GM04503 (cell line): ENCODE measurements around the gene PLAAT4.
"Not testable (repeated sequence)": the region's sequence is repeated elsewhere in the genome, so short reads cannot be mapped to it uniquely, and the experiment has no call there.

Experiments used
- DNase-seq: peaks from one replicate; pipeline ENCODE4 v3.0.0-alpha.2; 2012; ENCODE audit warnings: low read depth

The PLAAT4 gene

DNA sequence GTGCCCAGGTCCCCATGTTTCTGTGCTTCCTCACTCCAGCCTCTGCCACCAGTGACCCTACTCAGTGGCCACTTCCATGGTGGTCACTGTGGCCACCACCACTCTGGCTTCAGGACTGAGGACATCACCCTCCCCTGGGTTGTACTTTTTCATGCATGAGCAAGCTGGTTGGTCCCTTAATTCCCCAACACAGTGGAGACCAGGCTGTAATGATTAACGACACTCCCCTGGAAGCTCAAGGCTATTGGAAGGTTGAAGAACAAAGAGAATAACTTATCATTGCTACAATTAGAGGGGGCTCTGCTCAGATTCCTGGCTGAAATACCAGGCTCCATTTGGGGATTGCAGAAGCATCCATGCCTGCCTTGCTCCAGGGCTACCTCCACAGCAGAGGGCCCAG, 10.5 kb downstream of the PLAAT4 start:
- no peak for DNase-seq

DNA sequence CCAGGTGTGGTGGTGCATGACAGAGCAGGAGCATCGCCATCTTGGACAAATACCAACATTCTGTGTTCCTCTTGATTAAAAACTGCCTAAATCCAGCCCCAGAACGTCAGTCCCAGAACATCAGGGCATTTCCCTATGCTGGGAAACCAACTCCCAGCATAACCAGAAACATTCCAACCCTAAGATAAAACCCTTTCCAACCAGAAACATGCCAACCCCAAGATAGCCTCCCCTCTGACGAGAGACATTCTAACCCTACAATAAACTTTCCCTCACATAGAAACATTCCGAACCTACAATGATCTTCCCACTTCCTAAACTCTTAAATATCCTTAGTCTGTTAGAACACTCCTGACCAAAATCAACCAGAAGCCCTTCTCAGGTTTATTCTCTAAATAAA, 11.6 kb downstream of the PLAAT4 start:
- no peak for DNase-seq

DNA sequence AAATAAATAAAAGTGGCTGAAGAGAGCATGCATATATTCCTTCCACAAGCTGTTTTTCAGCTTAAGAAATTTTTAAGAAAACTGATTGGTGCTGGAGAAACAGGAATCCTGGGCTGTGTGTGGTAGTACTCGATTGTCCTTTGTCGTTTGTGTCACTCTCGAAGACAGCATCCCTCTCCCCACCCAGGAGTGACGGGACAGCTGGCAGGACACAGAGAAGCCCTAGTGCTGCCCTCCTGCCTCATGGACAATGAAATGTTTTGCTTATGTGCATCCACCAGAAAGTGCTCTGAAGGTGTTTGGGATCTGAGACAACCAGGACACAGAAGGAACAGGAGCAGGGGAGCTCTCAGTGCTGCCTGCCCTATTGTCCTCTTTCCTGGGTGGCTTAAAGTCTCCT, 12.8 kb downstream of the PLAAT4 start:
- DNase-seq, result no peak

DNA sequence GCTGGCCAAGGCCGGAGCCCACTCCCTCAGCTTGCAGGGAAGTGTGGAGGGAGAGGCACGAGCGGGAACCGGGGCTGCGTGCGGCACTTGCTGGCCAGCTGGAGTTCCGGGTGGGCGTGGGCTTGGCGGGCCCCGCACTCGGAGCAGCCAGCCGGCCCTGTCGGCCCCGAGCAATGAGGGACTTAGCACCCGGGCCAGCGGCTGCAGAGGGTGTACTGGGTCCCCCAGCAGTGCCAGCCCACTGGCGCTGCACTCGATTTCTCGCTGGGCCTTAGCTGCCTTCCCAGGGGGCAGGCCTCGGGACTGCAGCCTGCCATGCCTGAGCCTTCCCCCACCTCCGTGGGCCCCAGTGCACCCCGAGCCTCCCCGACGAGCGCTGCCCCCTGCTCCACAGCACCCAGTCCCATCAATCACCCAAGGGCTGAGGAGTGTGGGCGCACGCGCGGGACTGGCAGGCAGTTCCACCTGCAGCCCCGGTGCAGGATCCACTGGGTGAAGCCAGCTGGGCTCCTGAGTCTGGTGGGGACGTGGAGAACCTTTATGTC, 13.6 kb downstream of the PLAAT4 start:
- DNase-seq, result not testable (repeated sequence)

DNA sequence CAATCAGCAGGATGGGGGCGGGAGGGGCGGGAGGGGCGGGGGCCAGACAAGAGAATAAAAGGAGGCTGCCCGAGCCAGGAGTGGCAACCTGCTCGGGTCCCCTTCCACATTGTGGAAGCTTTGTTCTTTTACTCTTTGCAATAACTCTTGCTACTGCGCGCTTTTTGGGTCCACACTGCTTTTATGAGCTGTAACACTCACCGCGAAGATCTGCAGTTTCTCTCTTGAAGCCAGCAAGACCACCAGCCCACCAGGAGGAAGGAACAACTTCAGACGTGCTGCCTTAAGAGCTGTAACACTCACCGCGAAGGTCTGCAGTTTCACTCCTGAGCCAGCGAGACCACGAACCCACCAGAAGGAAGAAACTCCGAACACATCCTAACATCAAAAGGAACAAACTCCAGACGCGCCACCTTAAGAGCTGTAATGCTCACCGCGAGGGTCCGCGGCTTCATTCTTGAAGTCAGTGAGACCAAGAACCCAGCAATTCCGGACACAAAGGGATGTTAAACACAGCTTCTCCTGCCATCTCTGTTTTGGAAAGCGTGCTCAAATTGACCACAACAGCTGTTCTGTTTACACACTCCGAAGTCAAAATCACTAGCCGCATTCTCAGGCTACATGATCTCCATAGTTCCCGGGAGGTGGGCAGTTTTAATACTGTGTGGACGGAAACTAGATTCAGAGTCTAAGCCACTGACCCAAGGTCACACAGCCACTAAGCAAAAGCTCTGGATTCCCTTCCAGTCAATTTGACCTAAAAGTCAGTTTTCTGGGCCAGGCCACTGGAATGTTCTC, 14.7 kb downstream of the PLAAT4 start:
- DNase-seq, result no peak

DNA sequence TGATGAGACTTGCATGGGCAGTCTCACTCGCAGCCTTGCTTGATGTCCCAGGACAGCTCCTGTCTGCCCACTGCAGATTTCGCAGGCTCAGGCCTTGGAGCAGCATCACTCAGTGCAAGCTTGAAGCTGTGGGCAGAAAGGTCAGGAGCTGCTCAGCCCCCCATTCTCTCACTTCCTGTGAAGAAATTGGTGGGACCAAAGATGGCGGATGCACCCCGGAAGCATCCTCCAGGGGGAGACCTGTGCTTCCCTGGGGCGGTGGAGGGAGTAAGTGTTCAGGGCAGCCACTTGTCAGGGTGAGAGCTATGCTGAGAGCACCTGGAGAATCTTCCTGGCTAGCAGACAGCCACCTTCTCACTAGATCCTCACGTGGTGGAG, 15.3 kb downstream of the PLAAT4 start:
- no peak for DNase-seq

DNA sequence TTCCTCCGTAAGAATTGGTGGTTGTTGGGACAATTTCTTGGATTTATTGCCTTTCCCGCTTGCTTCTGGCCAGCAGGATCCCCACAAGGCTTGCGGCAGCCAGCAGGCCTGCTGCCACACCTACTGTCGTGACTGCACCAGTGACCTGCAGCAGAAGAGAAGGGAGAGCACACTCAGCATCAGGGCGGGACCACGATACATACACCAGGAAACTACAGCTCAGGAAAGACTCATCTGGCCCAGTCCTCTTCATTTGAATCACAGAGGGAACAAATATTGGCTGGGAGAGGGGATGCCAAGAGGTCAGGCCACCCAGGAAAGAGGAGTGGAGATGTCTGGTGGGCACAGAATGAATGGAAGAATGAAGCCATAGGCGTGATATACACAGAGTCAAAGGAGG, 16.3 kb downstream of the PLAAT4 start:
- no peak for DNase-seq

DNA sequence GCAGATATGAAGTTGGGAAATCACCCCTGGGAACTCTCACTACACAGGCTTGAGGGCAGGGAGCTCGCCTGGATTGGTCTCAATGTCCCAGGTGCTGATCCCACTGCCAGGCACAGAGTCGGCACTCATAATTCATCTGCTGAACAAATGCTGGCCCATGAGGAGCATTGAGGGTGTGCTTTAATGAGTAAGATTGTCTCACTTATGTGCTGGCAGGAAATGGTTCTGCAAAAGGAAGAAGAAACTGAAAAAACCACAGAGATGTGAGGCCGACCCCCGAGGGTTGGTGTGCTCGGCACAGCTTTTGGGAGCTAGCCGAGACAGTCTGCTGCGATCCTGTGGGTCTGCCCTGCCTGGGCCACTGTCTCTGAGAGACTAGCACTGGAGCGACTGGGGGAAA, 17.2 kb downstream of the PLAAT4 start:
- DNase-seq, result no peak

DNA sequence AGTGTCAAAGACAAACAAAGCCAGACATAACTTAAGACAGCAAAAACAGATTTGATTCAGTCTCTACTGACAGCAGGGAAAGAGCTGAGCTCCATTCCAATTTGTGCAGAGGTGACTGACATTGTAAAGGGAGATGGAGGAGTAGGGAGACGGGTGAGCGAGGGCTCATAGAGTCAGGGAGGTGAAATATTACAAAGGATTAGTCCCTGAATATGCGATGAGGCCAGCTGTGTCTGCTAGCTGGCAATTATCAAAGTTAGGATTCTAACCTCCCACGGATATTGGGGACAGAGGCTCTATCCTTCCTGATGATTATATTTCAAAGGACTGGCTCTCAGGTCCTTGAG, 18.2 kb downstream of the PLAAT4 start:
- DNase-seq, result no peak

DNA sequence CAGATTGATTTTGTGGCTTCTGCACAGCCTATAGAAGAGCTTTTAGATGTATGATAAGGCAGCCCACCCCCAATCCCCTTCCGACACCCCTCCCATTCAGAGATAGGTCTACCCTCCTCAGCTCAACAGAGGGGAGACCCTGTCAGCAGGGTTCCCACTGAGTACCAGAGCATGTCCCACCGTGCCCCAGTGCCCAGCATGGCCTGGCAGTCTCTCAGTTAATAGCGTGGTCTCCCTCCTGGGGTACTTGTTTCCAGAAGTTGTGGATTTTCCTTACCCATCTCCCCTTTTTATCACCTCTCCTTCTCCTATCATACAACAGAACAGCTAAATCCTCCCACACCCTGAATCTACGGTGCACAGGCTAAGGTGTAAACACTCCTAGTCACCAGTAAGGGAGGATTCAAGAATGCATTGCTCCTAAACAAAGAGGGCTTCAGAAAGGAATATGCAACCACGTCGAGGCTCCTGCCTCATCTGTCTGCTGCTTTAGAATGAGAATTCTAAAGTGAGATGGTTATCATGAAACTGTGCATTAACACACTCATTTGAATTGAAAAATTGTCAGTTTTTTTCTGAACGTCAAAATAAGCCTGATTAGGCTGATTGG, 19.9 kb downstream of the PLAAT4 start:
- no peak for DNase-seq

DNA sequence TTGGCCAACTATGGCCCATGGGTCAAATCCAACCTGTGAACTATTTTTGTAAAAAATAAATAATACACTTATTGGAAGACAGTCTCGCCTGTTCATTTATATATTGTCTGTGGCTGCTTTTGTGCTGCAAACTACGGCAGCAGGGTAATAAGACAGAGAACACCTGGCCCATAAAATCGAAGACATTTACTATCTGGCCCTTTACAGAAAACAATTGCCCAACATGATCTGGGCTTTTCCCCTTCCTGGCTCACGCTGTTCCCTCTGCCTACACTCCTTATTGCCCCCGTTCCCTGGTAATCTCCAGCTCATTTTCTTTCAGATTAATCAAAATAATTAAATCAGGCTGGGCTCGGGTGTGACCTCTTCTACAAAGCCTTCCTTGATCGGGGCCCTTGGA, 21.0 kb downstream of the PLAAT4 start:
- DNase-seq, result no peak

DNA sequence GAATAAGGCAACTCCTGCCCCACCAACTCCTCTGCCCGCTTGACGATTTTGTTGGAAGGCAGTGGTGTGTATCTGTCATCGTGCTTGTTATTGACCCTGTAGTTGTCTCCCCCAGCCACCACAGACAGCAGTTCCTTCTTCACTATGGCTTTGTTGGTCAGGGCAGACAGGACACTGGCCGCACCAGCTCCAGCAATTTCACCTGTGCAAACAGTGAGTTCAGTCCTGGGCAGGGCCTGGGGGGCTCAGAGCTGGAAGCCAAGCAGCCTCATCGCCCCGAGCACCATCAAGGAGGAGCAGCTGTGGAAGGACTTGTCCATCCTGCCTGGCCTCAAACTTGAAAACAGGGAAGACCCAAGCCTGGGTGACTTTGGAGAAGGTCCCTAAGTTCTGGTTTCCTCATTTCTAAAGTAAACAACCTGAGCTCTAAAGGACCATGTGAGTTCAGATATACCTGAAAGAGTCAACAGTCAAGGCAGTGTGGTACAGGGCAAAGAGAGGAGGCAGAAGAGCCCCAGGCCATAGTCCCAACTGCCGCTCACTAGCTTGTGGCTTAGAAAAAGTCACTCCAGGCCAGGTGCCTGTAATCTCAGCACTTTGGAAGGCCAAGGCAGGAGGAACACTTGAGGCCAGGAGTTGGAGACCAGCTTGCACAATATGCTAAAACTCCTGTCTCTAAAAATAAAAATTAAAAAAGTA, 22.0 kb downstream of the PLAAT4 start:
- no peak for DNase-seq

DNA sequence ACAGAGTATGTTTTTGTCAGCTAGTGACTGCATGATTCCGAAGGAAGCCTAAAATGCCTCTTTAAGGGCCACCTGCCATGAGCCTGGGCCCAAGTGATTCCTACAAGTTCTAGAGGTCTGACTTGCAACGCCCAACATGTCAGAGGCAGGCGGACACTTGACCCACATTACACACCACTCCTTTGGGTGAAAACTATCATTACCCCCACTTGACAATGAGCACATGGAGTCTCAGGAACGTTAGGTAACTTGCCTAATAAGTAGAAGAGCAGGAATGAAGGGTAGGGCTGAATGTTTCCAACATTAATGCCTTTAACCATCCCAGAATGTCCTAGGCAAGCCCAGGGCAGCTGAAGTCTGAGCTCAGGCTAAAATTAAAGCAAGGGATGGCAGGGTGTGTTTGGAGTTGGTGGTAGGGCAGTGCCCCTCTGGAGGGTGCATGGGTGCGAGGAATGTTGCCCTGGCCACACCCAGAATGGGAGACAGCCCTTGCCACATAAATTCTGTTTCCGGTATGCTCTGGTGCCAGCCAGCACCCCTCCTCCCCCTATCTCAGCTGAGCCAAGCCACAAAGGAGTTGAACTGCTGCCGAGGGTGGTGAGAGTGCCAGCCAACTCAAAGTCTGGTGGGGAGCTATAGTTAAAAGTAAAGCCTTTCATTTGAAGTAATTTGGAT, 24.0 kb downstream of the PLAAT4 start:
- DNase-seq, result no peak

DNA sequence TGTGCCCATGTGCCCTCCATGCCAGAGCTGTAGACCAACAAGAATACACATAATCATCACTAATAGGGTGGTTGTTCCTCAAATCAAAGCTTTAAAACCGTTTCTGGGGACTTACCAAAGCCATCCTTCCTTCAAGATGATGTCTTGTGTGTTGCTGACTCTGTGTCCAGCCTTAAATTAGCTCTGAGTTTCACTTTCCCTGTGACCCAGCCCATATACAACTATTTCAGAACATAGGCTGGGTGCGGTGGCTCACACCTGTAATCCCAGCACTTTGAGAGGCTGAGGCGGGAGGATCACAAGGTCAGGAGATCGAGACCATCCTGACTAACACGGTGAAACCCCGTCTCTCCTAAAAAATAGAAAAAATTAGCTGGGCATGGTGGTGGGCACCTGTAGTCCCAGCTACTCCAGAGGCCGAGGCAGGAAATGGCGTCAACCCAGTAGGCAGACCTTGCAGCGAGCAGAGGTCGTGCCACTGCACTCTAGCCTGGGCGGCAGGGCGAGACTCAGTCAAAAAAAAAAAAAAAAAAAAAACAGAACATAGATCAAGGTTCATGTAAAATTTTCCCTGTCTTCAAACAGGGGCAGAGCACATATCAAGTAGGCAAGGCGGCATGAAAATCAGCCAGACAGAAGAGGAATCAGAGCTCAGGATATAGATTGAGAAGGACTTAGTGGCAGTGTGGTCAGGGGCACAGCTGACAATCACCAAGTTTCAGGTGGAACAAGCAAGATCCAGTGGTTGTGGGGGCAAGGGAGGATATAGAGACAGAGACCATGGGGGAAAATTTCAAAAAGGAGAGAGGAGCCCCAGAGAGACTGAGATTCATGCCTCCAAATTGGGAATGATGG, 26.8 kb downstream of the PLAAT4 start, which contains the start of gene PLAAT2:
Gene PLAAT2, minus strand, starts transcription at position 179 of the 855 bp plus-strand sequence. Its CDS starts 55 bp downstream, at position 124.
- DNase-seq, result no peak

DNA sequence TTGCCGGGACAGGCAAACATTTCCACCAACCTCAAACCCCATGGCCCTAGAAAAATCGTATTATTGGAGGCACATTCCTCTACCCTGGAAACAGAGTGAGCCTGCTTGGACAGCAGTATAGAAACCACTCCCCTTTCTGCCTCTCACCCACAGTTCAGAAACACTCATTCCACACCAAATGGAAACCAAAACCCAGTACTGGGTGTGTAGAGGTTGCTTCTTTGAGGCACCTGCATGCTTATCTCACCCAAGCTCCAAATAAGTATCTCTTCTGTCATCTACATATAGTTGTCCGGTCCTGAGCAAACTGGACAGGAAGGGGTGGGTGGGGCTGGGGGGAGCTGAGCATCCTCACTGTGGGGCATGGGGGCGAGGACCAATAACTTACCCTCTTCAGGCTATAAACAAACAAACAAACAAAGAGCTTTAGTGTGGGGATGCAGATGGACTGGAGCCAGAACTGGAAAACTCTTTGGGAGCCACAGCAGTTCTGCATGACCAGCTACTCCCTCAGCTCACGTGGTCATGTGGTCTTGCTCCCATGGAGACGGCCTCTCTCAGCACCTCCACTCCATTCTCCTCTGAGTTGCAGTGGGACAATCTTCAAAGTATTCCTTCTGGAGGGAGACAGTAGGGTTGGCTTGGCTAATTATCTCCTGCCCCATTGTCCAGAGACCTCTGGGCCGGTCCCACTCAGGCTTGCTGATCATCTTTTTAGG, 27.6 kb downstream of the PLAAT4 start:
- no peak for DNase-seq

DNA sequence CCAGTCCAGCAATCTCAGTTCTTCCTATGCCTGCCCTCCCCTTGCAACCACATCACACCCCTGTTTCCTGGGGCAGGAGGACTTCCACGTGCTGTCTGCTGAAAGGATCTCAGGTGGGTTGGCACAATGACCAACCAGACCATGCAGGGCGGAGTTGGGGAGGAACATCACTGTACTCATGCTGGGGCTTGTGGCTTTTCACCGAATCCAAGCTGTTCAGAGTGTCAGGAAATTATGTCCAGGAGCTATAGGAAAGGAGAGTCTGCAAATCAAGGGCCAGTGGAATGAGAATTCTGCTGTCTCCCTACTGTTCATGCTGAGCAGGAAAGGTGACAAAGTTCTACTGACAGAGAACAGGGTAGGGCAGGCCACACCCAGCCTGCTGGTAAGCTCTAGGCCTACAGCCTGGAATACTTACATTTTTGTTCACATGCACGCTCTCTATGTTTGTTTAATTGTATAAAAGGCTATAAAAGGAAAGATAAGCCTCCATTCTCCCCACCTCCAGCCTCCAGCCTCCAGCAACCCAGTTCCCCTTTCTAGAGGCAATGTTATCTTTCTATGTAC, 28.3 kb downstream of the PLAAT4 start:
- no peak for DNase-seq

DNA sequence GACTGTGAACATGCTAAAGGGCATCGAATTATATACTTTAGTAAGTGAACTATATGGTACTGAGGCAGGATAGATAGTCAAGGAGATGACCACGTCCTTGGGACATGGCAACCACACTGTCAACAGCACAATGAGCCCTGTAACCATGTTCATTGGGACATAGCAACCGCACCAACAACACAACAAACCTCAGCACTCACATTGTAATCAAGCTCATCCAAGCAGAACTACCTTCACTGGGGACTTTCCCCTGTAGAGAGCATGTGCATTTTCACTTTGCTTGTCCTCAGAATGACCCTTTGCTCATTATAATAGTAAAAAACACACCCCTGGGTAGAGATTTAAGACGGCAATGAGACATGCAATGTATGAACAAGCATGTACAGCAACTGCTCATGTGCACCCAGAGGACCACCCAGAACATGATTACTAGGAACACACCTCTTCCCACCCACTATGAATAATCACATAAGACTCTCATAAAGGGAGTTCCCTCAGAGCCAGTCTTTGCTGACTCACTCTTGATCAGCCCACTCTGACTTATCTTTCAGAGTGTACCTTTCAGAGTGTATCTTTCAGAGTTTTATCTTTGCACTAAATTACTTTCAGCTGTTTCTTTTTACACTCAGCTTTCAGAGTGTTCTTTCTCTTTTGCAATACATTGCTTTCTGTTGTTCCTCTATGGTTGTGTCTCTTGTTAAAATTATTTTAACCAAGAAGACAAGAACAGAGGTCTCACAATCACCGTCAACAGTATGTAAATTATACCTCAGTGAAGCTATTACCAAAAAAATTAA, 30.6 kb downstream of the PLAAT4 start:
- peak; percentile 39 for DNase-seq

DNA sequence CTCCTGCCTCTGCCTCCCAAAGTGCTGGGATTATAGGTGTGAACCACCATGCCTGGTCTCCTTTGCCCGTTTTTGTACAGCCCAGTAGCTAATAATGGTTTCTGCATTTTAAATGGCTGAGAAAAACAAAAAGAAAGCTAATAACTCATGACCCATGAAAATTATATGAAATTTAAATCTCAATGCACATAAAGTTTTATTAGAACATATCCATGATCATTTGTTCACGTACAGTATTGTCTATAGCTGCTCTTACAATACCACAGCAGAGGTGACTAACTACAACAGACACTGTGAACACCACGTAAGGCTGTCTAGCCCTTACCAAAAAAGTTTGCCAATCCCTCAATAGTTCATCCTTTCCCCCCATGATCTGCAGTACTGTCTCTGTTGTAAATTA, 33.0 kb downstream of the PLAAT4 start:
- no peak for DNase-seq

DNA sequence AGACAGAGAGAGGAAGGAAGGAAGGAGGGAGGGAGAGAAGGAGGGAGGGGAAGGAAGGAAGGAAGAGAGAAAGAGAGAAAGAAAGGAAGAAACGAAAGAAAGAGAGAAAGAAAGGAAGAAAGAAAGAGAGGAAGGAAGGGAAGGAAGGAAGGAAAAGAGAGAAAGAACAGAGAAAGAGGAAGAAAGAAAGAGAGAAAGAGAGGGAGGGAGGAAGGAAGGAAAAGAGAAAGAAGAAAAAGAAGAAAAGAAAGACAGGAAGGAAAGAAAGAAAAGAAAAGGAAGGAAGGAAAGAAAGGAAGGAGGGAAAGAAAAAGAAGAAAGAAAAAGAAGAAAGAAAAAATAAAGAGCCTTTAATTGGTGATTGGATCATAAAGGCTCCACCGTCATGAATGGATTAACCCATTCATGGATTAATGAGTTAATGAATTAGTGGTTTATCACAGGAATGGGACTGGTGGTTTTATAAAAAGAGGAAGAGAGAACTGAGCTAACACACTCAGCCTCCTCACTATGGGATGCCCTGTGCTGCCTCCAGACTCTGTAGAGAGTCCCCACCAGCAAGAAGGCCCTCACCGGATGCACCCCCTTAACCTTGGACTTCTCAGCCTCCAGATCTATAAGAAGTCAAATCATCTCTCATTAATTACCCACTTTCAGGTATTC, 35.5 kb downstream of the PLAAT4 start:
- no peak for DNase-seq
